Thyroid gland (tissue), 4 donors: Measurements from ENCODE around the gene LEP.

ENCODE experiments used
- CTCF ChIP-seq, 6 experiments: fragments of 200-600 bp in 3 of 6; fragments of 450-650 bp in 3 of 6; sonication (generic) in 3 of 6; IDR thresholded peaks; one replicate each; pipeline ENCODE4 v1.5.1; 2016 to 2019; ENCODE audit warnings: antibody characterized with exemption in 6 of 6, mild to moderate bottlenecking in 2 of 6, inconsistent platforms in 1 of 6, moderate library complexity in 1 of 6
- POLR2A ChIP-seq, 2 donors: fragments of 450-650 bp; IDR thresholded peaks; one replicate each; pipeline ENCODE4 v1.6.1; 2017; ENCODE audit warnings: antibody characterized with exemption in 2 of 2, mild to moderate bottlenecking in 2 of 2, moderate library complexity in 1 of 2

- no peak for TF ChIP-seq CTCF (IDR thresholded peaks at IDR 0.05)
- TF ChIP-seq POLR2A (IDR thresholded peaks at IDR 0.05), result no peak
These were observed 30.2 kb upstream of the LEP start for GRCh38 chr7:128210590-128211570.
